Glomerular visceral epithelial cell (primary cell): ENCODE data around the gene ABLIM1.
"Not testable (repeated sequence)": the region's sequence is repeated elsewhere in the genome, so short reads cannot be mapped to it uniquely, and the experiment has no call there.

Experiments used
- DNase-seq: peaks from one replicate; pipeline ENCODE4 v3.0.0-alpha.2; 2016; ENCODE audit errors: extremely low spot score

ABLIM1 gene

GRCh38 chr10:114658175-114658574 lies at the start of gene ABLIM1:
ABLIM1 (minus strand) TSS chr10:114658275; CDS start chr10:114658200, 75 bp downstream.
- no peak for DNase-seq

GRCh38 chr10:114706458-114707055 lies 48.5 kb upstream of the ABLIM1 start:
- no peak for DNase-seq

DNA sequence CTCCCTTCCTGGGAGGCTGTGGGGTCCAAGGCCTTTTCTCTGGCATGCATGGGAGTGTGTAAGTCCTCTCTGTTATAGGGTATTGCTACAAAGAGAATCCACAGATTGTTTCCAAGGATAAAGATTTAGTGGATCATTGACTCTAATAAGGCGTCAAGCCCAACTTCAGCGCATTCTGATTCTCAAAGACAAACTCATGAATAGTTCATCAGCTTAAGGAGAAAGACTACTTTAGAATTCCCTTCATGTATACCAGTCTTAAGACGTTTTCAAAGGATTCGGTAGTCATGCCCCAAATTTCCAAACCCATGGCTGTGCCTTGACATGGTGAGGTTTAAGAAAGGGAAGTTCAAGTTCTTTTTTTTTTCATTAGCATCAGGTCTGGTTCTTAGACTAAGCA lies 46.6 kb upstream of the ABLIM1 start:
- no peak for DNase-seq

DNA sequence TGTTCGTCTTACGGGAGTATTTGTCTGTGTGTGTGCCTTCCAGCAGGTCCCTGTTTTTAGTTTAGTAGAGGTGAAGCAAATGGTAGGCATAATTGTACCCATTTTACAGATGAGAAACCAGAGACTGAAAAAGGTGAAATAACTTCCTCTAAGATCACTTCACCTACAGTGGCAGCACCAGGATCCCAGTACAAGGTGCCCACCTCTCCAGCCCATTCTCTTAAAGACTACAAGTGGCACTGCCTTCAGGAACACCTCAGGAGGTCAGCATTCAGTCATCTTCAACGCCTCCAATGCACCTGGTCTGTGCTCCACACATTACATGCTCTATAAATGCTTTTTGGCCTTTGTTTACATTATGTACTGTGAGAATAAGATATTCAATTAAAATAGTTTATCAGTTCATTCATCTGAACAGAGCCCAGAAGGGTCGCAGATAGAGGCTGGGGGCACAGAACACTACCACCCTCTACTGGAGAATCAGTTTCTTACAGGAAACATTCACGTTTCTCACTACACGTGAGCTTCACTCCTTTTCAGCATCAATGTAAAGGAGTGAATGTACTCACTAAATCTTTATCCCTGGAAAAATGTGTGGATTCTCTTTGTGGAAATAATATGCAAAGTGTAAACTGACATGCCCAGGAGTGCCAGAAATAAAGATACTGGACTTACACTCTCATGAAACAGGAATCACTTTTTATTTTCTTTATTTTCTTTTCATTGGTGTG lies 45.5 kb upstream of the ABLIM1 start:
- DNase-seq, result peak; percentile 41

DNA sequence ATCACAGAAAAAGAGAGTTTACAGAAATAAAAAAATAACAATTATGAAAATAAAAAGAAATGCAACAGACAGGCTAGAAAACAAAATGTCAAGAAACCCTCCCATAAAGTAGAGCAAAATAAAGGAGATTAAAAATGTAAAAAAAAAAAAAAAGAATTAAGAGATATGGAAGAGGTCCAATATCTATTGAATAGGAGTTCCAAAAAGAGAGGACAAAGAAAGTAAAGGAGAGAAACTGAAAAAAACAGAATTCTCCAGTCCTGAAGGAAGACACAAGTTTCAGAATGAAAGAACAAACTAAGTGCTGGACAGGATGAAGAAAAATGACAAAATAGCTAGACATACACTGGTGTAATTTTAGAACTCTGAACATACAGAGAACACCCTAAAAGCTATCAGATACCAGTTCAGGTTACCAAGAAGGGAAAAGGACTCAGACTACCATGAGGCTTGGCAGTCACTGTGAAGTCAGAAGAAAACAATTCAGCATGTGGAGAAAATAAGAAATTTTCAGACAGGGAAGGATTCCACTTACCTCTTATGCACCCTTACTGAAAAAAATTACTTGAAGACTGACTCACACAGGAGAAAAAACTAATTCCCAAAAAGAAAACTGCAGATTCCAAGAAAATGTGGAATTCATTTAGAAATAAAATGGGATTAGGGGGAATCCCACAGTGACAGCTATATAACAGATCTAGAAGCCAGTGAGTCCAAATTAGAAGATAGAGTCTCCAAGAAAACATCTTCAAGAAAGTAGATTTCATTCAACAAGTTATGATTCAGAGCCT lies 40.4 kb upstream of the ABLIM1 start:
- no peak for DNase-seq

DNA sequence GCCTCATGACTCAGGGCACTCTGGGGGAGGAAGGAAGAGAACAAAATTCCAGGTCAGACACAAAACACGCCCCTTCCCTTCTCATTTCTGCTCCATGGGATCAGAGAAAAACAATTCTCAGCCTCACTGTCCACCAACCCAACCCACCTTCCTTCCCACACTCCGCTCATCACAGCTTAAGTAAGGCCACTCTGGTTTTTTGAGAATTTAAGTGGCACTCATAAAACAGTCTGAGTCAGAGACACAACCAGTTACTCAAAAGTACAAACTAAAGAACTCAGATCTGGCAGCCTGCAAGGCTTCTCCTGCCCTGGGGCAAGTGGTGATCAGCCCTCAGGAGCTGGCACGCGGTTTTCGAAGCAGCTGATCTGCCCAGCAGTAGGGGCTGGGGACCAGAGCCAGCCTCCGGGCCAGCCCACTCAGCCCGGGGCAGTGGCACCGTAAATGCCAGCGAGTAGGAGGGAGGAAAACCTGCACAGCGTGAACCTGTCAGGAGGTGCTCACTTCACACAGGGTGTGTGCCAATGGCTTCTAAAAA lies 39.1 kb upstream of the ABLIM1 start:
- DNase-seq, result no peak

DNA sequence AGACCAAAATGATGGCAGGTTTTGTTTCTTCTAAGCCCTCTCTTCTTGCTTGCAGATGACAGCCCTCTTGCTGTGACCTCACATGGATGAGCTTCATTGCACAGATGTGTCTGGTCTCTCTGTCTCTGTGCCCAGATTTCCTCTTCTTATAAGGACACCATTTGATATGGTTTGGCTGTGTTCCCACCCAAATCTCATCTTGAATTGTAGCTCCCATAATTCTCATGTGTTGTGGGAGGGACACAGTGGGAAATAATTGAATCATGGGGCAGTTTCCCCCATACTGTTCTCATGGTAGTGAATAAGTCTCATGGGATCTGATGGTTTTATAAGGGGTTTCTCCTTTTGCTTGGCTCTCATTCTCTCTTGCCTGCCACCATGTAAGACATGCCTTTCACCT lies 38.2 kb upstream of the ABLIM1 start:
- not testable (repeated sequence) for DNase-seq

DNA sequence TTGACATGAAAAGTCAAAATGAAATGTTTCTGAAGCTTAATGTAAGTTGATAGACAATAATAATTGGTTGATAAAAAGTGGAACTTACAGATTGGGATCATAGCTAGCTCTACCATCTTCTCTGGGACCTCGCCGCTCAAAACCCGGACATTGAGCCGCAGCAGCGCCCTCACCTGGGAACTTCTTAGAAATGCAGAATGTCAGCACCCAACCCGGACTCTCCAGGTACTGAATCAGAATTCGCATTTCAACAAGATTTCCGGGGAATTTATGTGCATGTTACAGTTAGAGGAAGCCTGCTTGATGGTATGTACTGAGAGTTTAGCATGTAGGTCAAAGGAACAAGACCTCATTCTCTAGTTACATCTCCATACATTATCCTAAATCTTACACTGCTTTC lies 36.7 kb upstream of the ABLIM1 start:
- DNase-seq, result peak; percentile 30

DNA sequence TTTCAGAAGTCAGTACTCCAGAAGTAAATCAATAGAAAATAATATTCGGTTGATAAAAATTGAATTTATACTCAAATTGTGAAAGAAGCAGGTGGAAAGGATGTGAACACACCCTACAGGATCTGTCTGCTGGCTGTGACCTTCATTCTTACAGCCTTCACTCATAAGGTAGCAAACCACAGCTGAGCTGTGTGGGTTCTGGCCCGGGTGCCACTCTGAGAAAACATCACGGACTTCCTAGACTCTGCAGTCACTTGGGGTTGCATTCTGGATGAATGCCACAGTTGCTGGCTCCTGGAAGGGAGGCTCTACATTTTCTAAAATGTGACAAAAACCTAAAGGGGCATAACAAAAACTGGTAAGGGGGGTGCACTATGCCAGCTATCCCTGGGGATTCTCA lies 36.0 kb upstream of the ABLIM1 start:
- DNase-seq, result peak; percentile 77

DNA sequence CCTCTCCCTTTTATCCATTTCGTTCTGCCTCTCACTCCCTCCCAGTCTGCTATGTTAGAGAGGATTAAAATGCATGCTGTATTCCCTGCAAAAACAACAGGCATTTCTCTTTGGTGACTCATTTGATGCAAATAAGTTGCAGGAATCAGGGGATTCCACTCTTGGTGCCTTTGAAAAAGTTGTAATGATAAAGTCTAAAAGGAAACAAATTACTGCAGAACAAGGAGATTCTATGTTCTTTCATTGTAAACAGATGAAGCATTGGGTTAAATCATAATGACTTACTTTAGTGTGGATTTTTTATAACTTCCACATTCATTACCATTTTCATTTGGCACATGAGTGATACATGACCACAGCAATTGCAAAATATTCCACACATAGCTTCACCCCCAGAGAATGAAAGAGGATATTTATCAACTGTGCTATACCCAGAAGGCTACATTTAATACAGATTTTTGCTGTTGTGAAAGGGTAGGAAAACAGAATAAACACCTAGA lies 33.4 kb upstream of the ABLIM1 start:
- peak; percentile 30 for DNase-seq

- DNase-seq, result no peak
Measured at GRCh38 chr10:114688786-114689185, 30.7 kb upstream of the ABLIM1 start.

GRCh38 chr10:114687459-114687858 lies 29.4 kb upstream of the ABLIM1 start:
- no peak for DNase-seq

DNA sequence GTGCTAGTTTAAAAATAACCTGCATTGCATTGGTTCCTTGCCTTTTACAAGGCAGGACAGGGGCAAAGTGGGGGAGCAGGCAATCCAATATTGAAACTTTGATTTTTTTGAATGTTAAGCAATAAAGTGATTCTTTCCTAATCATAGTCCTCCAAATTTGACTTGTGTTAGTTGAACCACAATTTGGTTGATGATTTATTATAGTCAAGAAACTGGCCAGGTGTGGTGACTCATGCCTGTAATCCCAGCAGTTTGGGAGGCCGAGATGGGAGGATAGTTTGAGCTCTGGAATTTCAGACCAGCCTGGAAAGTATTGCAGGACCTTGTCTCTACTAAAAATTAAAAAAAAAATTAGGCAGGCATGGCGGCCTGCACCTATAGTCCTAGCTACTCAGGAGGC lies 27.9 kb upstream of the ABLIM1 start:
- peak; percentile 41 for DNase-seq

DNA sequence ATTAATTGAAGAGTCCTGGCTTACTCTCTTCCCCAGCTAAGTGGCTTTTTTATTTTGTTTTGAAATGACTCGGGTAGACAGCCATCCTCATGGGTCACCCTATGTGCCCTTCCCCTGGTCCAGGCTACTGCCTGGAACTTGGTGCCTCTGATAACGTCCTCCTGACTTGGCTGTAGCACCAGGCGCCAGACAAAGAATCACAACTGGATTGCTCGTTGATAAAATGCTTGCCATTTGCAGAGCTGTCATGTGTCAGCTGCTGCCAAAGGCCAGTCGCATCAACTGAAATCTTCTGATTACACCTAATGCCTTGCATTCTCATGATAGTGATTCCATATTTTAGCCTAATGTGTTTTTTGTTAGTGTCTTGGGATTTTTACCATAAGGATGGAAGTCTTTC lies 27.4 kb upstream of the ABLIM1 start:
- no peak for DNase-seq

DNA sequence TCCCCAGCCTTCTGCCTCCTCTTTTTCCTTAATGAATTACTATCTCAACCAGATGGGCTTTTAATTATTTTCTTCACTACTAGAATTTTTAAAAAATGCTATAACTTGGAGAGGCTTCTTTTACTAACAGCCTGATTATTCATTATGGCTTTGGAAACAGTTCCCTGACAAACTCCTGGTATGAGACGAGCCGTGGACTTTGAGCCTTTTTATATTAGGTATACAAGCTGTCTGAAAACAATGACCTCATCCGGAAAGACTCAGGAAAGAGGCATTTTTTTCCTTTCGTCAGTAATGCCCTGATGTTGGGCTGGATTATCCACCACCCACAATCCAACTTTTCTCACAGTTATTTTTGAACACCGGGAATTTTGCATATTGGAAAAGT lies 26.7 kb upstream of the ABLIM1 start:
- DNase-seq, result peak; percentile 75

- DNase-seq, result peak; percentile 66
Measured at GRCh38 chr10:114684084-114684821, 26.2 kb upstream of the ABLIM1 start.

- no peak for DNase-seq
Measured at GRCh38 chr10:114683593-114683992, 25.5 kb upstream of the ABLIM1 start.

DNA sequence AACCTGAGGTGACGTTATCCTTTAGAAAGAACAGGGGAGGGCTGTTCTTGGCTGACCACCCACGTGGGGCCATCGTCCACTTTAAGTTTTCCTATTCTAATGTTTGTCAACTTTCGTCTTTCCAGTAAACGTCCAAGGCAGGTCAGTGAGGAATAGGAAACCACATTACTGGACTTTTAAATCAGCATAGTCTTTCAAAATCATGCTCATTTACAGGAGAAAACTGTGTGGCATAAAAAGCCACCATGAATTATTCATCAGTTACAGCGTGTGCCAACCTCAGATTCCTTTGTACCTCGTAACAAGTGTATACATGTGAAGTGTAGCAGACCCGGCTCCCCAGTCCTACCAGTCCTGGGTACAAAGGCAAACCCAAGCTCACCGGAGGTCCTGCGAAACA lies 25.1 kb upstream of the ABLIM1 start:
- DNase-seq, result peak; percentile 18

- no peak for DNase-seq
Measured at GRCh38 chr10:114682532-114682931, 24.5 kb upstream of the ABLIM1 start.

DNA sequence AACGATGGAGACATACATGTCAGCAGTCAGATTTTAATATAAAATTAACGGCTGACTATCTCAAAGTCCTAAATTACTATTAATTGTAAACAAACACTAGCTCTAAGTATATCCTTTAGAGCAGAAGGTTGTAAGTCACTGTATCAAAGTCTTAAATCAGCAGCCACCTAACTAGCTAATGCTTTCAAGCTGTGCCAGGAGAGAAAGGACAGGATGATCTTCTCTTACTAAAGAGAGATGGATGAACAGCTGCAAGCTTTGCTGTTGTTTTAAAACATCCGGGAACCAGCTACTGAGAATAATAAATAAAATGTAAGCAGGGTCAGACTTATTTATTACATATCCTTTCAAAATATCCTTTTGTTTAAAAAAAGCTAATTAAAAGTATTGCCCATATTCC lies 24.0 kb upstream of the ABLIM1 start:
- no peak for DNase-seq

GRCh38 chr10:114681542-114681941 lies 23.5 kb upstream of the ABLIM1 start:
- peak; percentile 62 for DNase-seq
